Measurements from ENCODE around the gene NKAP.

NKAP gene

GRCh38 chrX:119887721-119888425, 55.7 kb downstream of the NKAP start:
- Histone ChIP-seq H3K4me3 (ENCODE audit: low read depth, low read length) (peak overlapping the region; percentile 54), H3K9me3 (no peaks in the 10 kb centered on the region)

GRCh38 chrX:119885554-119886428, 57.8 kb downstream of the NKAP start:
- H3K4me3 ChIP-seq (ENCODE audit: low read depth, low read length) = no peak overlapping the region
- no peak for TF ChIP-seq CTCF (IDR thresholded peaks at IDR 0.05; ENCODE audit: low read depth, low read length)
- no peaks in the 10 kb centered on the region for H3K36me3 ChIP-seq
- no peaks in the 10 kb centered on the region for H3K4me1 ChIP-seq
- no peak for DNase-seq
- no peaks in the 10 kb centered on the region for H3K27me3 ChIP-seq
- H3K9me3 ChIP-seq = no peaks in the 10 kb centered on the region

More at GRCh38 chrX:119887721-119888425, 55.7 kb downstream of the NKAP start:
- Histone ChIP-seq H3K4me1 (no peaks in the 10 kb centered on the region), H3K36me3 (no peaks in the 10 kb centered on the region), H3K27me3 (no peaks in the 10 kb centered on the region)
- TF ChIP-seq CTCF (IDR thresholded peaks at IDR 0.05; ENCODE audit: low read depth, low read length) = peak; percentile 72
- peak; percentile 84 for DNase-seq

GRCh38 chrX:119880552-119881437, 62.8 kb downstream of the NKAP start:
- H3K36me3 ChIP-seq = peaks cover 4% of the 10 kb centered on the region; the same call in 1 of the 2 replicates
- no peaks in the 10 kb centered on the region for H3K4me1 ChIP-seq
- TF ChIP-seq CTCF (IDR thresholded peaks at IDR 0.05; ENCODE audit: low read depth, low read length) = peak; percentile 76
- H3K9me3 ChIP-seq = no peaks in the 10 kb centered on the region
- H3K4me3 ChIP-seq (ENCODE audit: low read depth, low read length) = no peak overlapping the region
- H3K27me3 ChIP-seq = no peaks in the 10 kb centered on the region
- DNase-seq = peak; percentile 36

- no peak for DNase-seq
- no peak for TF ChIP-seq CTCF (IDR thresholded peaks at IDR 0.05; ENCODE audit: low read depth, low read length)
- Histone ChIP-seq H3K9me3 (no peaks in the 10 kb centered on the region), H3K36me3 (peaks cover 4% of the 10 kb centered on the region; the same call in 1 of the 2 replicates), H3K4me1 (no peaks in the 10 kb centered on the region), H3K4me3 (ENCODE audit: low read depth, low read length) (no peak overlapping the region), H3K27me3 (no peaks in the 10 kb centered on the region)
These were observed 63.5 kb downstream of the NKAP start for GRCh38 chrX:119880076-119880475.

- Histone ChIP-seq H3K9me3 (no peaks in the 10 kb centered on the region), H3K4me3 (ENCODE audit: low read depth, low read length) (no peak overlapping the region), H3K4me1 (no peaks in the 10 kb centered on the region), H3K36me3 (peaks cover 4% of the 10 kb centered on the region; the same call in 1 of the 2 replicates), H3K27me3 (no peaks in the 10 kb centered on the region)
- no peak for TF ChIP-seq CTCF (IDR thresholded peaks at IDR 0.05; ENCODE audit: low read depth, low read length)
- no peak for DNase-seq
These were observed 64.8 kb downstream of the NKAP start for GRCh38 chrX:119878740-119879139.

Measured in BE2C (cell line).